NCI-H1694 treated with DMSO at 0.1 percent for 48 hours (cell line): ENCODE data around the gene GPN1.
A peak's percentile ranks its signal among the peaks of the same experiment; 100 is the strongest.
"Not testable (repeated sequence)": the region's sequence is repeated elsewhere in the genome, so short reads cannot be mapped to it uniquely, and the experiment has no call there.

Source experiments
- DNase-seq: peaks from one replicate; lab custom pipeline; 2025; lab: John Stamatoyannopoulos, UW

GPN1 gene

DNA sequence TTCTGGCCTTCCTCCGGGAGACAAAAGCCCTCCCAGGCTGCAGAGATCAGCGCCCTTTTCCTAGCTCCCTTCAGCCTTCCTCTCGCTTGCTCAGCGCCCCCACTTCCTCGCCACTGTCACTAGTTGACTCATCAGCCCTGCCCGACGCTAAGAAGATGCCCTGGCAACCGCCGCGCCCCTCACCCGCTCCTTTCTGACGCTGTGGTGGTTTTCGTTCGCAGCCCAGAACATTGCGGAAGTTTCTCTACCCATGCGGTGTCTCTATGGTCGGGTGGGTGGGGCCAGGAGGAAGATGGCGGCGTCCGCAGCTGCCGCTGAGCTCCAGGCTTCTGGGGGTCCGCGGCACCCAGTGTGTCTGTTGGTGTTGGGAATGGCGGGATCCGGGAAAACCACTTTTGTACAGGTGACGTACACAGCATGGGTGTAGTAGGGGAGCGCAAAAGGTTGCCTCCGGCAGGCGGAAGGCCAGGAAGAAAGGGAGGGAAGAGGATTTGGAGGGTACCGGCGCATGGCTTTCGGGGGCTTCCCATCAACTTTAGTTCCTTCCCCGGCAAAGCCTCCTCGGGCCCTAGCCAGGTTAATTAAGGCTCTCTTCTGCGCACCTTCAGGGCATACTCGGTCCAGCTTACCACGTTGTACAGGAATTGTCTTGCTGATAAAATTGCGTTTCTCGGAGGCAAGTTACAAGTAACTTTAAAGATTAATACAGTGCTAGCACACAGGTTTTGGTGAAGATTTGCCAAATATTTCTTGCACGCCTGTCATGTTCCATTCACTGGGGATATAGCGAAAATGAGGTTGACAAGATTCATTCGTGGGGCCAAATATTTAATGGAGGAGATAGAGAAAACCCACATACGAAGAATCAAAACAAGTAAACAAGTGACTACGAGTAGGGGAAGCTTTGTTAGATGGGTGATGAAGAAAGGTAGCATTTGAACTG is at the start of gene GPN1, which contains the start of gene CCDC121:
TSS of gene GPN1 (plus strand) at position 284 of the 943 bp plus-strand sequence. CDS start at position 293, 9 bp downstream.
TSS of gene CCDC121 (minus strand) at position 246 of the 943 bp plus-strand sequence. CDS start 1,213 bp downstream, outside the sequence.
- DNase-seq = peak; percentile 84

DNA sequence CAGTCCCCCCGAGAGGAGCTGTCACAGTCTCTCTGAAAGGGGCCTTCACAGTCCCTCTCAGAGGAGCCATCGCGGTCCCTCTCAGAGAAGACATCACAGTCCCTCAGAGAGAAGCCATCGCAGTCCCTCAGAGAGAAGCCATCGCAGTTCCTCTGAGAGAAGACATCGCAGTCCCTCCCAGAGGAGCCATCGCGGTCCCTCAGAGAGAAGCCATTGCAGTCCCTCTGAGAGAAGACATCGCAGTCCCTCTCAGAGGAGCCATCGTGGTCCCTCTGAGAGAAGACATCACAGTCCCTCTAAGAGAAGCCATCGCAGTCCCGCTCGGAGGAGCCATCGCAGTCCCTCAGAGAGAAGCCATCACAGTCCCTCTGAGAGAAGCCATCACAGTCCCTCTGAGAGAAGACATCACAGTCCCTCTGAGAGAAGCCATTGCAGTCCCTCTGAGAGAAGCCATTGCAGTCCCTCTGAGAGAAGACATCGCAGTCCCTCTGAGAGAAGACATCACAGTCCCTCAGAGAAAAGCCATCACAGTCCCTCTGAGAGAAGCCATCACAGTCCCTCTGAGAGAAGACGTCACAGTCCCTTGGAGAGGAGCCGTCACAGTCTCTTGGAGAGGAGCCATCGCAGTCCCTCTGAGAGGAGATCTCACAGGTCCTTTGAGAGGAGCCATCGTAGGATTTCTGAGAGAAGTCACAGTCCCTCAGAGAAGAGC is 47.3 kb upstream of the GPN1 start:
- no peak for DNase-seq

DNA sequence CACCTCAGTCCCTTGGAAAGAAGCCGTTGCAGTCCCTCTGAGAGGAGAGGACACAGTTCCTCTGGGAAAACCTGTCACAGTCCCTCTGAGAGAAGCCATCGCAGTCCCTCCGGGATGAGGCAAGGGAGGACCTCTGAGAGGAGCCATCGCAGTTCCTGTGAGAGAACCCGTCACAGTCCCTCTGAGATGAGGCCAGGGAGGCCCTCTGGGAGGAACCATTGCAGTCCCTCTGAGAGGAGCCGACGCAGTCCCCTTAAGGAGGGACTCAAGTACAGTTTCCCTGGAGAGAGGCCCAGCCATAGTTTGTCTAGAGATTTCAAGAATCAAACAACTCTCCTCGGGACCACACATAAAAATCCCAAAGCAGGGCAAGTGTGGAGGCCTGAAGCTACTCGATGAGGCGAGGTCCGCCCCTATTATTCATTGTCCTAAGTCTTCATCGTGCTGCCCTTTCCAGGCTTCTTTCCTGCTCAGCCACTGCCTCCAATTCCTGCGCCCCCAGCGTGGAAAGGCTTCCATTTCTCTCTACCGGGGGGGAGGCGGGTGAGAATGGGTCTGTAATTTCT is 46.6 kb upstream of the GPN1 start:
- no peak for DNase-seq

DNA sequence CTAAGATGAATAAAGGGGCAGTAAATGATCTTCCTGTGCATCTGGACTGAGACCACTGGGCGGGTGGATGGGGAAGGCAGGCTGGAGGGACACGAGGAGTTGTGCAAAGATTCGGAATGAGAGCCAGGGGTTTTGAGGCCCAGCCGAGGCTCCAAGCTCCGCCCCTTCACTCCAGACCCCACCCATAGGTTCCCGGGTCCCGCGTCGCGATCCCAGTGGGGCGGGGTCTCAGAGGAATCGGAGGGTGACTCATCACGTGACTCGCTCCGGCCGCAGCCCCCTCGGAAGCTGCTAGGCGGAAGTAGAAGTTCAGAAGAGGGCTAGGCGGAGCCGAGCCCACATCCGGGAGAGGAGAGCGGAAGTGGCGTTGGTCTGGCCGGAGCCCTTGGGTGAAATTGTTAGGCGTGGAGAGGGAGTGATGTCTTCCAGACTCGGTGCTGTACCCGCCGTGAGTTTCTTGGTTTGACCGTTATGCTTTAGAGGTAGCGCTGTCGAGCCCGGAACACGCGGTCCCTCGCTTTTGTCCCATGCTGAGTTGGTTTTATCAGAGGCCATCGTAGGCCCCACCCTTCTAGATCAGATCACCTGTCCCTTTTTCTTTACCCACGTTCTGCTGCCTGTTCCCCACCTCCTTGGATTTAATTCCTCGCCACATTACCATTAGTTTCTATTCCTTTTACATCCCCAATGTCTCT is 46.0 kb upstream of the GPN1 start, which contains the start of gene ZNF512:
TSS of gene ZNF512 (plus strand) at position 348 of the 695 bp plus-strand sequence. CDS start at position 419, 71 bp downstream.
- peak; percentile 93 for DNase-seq

DNA sequence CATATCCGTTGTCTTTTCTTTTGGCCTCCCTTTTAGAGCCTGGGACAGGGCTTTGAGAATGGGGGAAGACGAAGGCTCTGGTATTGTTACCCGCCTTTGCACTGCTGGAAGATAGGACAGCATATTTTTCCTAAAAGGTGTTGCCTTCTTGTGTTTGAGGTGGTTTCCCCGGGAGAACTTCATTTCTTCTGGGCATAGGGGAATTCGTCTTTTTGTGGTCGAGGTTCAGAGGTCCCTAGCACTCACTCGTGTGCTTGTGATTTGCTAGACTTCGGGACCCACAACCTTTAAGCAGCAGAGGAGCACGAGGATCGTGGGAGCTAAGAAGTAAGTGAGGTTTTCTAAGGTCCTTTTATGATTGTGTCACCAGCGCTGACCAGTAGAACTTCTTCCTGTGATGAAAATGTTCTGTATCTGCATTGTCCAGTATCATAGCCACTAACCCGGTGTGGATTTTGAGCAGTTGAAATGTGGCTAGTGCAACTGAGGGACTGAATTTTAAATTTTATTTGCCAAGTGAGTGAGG is 45.4 kb upstream of the GPN1 start:
- DNase-seq = no peak

DNA sequence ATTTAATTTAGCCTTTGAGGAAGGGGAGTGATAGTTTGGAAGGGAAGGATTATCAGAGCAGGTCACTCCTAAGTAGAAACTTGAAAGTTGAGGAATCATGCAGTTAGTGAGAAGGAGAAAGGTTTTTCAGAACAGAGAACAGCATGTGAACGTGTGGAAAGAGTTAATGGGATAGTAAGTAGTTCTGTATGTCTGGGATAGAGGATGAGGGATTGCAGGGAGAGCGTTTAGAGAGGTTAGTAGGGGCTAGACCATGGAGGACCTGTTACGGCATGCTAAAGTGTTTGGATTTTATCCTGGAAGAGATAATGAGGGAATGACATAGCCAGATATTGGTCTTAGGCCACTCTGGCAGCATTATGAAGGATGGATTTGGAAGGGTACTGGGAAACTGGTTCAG is 44.3 kb upstream of the GPN1 start:
- DNase-seq = no peak

DNA sequence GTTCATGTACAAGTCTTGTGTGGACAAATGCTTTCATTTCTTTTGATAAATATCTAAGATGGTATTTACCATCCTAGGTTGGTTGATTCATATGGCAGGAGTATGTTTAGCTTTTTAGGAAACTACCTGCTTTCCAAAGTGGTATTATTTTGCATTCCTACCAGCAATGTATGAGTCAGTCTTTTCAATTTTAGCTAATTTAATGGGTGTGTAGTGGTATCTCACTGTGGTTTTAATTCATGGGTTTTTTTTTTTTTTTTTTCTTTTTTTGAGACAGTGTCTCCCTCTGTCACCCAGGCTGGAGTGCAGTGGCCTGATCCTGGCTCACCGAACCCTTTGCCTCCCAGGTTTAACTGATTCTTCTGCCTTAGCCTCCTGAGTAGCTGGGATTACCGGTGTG is 41.8 kb upstream of the GPN1 start:
- no peak for DNase-seq

DNA sequence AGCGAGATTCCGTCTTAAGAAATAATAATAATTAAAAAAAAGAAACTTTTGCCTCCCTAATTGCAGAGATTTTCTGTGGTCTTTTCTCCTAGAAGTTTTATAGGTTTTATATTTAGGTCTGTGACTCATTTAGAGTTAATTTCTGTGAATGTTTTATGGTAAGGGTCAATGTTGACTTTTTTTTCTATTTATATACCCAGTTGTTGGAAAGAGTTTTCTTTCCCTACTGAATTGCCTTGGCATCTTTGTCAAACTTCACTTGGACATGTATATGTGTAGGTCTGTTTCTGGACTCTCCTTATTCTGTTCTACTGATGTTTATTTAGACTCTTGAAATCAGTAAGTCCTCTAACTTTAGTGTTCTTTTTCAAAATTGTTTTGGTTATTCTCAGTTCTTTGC is 40.5 kb upstream of the GPN1 start:
- no peak for DNase-seq

DNA sequence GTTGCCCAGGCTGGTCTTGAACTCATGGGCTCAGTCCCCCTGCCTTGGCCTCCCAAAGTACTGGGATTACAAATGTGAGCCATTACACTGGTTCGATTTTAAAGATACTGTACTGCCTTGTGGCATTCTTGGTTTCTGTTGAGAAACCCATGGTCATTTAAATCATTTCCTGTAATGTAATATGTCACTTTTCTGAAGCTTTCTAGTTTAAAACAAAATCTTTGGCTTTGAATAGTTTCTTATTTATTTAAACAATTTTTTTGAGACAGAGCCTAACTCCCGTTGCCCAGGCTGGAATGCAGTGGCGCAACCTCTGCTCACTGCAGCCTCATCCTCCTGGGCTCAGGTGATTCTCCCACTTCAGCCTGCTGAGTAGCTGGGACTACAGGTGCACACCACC is 37.1 kb upstream of the GPN1 start:
- no peak for DNase-seq

DNA sequence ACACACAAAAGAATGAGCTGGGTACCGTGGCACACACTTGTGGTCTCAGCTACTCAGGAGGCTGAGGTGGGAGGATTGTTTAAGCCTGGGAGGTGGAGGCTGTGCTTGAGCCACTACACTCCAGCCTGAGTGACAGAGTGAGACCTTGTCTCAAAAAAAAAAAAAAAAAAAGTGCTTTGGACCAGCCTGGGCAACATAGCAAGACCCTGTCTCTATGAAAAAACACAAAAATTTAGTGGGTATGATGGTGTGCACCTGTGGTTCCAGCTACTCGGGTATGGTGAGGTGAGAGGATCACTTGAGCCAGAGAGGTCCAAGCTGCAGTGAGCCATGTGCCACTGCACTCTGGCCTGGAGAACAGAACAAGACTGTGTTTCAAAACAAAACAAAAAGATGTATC is 35.6 kb upstream of the GPN1 start:
- no peak for DNase-seq

DNA sequence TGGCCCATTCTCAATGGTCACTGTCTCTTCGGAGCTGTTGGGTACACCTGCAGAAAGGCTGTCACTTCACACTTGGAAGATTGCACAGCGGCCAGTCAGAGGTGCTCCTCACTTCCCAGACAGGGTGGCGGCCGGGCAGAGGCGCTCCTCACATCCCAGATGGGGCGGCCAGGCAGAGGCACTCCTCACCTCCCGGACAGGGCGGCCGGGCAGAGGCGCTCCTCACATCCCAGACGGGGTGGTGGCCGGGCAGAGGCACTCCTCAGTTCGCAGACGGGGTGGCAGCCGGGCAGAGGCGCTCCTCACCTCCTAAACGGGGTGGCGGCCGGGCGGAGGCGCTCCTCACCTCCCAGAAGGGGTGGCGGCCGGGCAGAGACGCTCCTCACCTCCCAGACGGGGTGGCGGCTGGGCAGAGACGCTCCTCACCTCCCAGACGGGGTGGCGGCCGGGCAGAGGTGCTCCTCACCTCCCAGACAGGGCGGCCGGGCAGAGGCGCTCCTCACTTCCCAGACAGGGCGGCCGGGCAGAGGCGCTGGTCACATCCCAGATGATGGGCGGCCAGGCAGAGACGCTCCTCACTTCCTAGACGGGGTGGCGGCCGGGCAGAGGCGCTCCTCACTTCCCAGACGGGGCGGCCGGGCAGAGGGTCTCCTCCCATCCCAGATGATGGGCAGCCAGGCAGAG is 34.7 kb upstream of the GPN1 start:
- not testable (repeated sequence) for DNase-seq

DNA sequence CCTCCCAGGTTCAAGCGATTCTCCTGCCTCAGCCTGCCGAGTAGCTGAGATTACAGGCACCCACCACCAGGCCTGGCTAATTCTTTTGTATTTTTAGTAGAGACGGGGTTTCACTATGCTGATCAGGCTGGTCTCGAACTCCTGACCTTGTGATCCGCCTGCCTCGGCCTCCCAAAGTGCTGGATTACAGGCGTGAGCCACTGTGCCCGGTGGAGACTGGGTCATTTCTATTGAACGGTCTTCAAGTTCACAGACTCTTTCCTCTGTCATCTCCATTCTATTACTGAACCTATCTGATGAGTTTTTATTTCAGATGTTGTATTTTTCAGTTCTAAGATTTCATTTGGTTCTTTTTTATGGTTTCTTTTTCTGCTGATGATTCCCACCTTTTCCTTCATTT is 33.4 kb upstream of the GPN1 start:
- not testable (repeated sequence) for DNase-seq

DNA sequence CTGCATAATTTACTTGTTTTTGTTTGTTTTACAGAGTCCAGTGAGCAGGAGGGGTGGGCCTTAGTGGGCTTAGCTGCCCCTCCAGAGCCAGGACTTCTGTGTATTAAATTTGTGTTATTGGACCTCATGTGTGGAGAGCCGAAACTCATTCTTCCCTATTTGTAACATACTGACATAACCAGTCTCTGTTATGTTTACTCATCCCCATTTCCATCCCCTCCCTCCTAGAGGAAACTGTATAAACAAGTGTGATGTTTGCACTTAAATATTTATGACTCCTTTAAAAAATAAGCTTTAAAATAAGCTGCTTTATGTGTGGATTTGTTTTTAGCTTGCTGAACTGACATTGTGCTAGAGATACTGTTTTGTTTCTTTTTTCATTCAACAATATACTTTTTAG is 32.2 kb upstream of the GPN1 start:
- DNase-seq = no peak

DNA sequence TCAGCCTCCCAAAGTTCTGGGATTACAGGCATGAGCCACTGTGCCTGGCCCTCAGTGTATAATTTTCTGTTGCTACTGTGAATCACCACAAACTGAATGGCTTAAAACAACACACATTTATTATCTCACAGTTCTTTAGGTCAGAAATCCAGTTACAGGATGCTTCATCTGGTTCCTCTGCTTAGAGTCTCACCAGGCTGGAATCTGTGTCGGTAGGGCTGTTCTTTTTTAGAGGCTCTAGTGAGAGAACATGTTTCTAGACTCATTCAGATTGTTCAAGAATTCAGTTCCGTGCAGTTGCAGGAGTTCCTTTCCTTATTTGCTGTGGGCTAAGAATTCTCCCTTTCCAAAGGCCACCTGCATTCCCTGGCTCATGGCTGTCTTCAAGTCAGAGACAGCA is 22.2 kb upstream of the GPN1 start:
- DNase-seq = no peak

DNA sequence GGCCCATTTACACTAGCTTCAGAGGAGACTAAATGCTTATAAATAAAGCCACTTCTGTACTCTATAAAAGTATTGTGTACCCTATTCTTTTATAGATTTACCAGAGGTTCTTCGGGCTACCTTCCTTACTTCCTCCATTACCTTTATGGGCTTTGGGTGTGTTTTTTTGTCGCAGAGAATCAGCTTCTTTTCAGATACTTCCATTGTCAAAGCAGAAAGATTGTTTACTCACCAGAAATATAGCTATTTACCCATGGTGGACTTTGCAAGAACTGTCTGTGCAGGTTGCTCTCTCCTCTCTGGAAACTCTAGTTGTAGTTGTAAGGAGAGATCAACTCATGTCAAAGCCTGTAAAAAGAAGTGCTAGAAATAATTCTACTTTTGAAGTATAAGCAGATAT is 14.9 kb upstream of the GPN1 start:
- no peak for DNase-seq

DNA sequence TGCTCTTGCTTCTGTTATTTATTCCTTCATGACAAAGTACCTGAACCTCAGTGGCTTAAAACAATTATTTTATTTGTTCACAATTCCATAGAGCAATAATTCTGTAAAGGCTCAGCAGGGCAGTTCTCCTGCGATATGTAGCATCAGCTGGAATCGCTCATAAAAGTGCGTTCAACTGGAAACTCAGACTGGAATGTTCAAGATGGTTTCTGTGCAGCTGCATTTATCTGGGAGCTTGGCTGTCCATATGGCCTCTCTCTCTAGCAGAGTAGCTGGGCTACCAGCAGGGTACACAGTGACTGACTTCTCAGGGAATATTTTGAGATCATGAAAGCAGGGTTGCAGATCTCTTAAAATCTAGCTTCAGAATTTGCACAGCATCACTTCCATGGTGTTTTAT is 13.5 kb upstream of the GPN1 start:
- DNase-seq = peak; percentile 84

DNA sequence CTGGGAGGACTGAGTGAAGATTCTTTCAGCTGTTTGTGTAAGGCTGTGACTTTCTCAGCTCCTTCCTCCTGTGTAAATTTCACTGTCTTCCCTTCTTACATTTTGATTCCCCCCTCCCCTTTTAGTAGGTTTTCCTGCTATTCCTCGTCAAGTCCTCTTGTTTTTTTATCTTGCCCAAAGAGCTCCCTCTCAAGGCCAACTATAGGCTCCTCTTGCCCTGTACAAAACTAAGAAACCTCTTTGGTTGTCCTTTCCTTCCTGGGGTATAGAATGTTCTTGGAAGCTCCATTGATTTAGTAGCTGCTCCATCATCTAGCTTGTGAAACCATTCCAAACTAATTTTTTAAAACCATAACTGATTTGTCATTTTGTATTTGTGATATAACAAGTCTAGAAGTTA is 7.3 kb upstream of the GPN1 start:
- DNase-seq = no peak

DNA sequence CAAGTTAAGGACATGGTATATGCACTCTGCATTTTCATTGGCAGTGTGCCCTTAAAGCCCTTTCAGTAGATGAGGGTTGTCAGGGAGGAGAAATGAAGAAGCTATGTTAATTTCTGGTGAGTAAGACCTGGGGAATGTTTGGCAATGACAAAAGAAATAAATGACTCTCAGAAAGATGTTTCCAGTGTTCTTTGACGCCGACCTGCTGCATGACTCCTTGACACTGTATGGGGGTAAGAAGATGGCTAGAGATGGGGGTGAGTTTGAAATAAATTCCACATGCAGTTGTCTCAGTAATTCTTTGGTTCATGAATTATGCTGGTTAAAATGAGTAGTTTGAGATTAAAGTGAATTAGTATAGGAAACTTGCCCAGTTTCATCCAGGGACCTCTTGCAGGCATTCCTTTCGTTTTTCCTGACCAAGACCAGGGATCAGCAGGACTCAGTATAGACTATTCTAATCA is 5.9 kb upstream of the GPN1 start:
- no peak for DNase-seq

DNA sequence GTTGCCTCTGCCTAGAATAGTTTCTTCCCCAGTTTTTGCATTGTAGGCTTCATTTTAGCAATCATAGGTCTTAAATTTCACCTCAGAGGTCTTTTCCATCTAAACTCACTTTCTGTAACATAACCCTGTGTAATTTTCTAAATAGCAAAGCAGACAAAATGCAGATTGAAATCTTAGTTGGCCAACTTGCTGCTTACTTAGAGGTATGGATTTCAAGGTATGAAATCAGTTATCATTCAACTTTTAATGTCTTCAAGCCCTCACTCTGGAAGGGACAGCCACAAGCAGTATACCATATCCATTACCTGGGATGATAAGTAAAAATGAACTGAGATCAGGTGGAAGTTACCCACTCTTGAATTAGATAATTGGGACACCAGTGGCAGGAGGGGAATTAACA is 3.9 kb upstream of the GPN1 start:
- no peak for DNase-seq

DNA sequence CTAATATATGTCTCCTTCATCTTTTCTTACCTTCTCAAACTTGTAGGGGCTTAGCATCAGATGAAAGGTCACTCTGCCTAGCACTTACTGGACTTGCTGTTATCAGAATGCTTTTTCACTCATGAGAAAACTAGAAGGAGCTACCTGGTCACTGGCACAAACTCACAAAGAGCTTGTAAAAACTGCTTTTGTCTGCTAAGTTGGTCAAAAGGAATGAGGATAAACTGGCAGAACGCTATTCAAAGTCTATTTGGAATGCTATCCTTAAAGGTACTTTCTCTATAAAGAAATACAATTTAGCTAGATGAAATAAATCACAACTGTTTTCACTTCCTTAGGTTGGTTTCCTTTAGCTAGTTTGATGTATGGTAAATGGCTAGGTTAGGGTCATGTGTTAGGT is 2.5 kb upstream of the GPN1 start:
- DNase-seq = not testable (repeated sequence)

DNA sequence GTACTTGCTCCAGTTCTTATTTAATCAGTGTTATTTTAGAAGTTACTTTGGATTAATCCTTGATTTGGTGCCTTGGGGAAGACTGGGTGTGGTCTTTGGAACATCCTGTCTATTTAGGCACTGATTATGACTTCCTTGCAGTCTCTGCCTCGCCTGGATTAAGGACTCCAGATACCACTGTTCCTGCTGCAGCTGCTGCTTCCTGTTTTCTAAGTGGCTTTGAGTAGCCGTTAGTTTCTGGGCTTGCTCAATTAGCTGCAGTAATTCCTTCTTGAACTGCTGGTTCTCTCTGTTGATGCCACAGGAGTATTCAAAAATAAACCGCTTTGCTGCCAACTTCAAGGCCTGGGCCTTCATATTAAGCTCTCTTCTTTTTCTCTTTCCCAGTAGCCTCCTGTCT is 1.9 kb upstream of the GPN1 start:
- DNase-seq = not testable (repeated sequence)
